ENCODE data around the gene UNC13D. TPM values are rescaled to one million over a fixed set of nuclear protein-coding genes. Genes with fewer than 3 reads are reported as not detected.

The UNC13D gene
- total and polyA plus RNA-seq, 10 donors = 36.4 to 187 (median 120) TPM

GRCh38 chr17:75844530-75845057 is 390 bp upstream of the UNC13D start:
- Histone ChIP-seq H3K9me3 (no peaks in the 10 kb centered on the region), H3K4me3 (peak overlapping the region; percentile 35 to 80 (median 58)), H3K27me3 (replicated peaks in 1 of 7) (no peaks in the 10 kb centered on the region), H3K36me3 (peaks cover 2 to 76% (median 57%) of the 10 kb centered on the region in 6 donors), H3K27ac (peak overlapping the region; percentile 57 to 98 (median 96)), H3K4me1 (peaks cover 53 to 100% (median 83%) of the 10 kb centered on the region in 6 donors)
- intact Hi-C loops (cut with DNase I; ENCODE audit: low total_unique reads) = loop anchor here (5.0 kb wide), 1 partner anchor 67 kb away; a partner anchor contains a TSS
- DNase-seq = peak; percentile 91
- WGBS, 5 donors = 3 to 27% (median 9%) methylated on average over 3 to 14 of the region's 14 CpGs
- TF ChIP-seq POLR2AphosphoS5 (IDR thresholded peaks at IDR 0.05) = peak in 2 of 3 donors; percentile 2 to 11
- no peak for TF ChIP-seq CTCF (IDR thresholded peaks at IDR 0.05 in 8 of 11, conservative IDR thresholded peaks at IDR 0.05 in 3 of 11)
- TF ChIP-seq POLR2A (IDR thresholded peaks at IDR 0.05) = no peak

- Histone ChIP-seq H3K27ac (peak overlapping the region; percentile 57 to 98 (median 96)), H3K27me3 (replicated peaks in 1 of 7) (no peaks in the 10 kb centered on the region), H3K4me1 (peaks cover 45 to 100% (median 76%) of the 10 kb centered on the region in 6 donors), H3K9me3 (no peaks in the 10 kb centered on the region), H3K4me3 (peak overlapping the region; percentile 35 to 80 (median 58)), H3K36me3 (peaks cover 2 to 76% (median 55%) of the 10 kb centered on the region in 6 donors)
- no peak for TF ChIP-seq POLR2AphosphoS5 (IDR thresholded peaks at IDR 0.05)
- no peak for TF ChIP-seq POLR2A (IDR thresholded peaks at IDR 0.05)
- peak in 1 of 11 experiments; percentile 15 for TF ChIP-seq CTCF (IDR thresholded peaks at IDR 0.05 in 8 of 11, conservative IDR thresholded peaks at IDR 0.05 in 3 of 11)
- intact Hi-C loops (cut with DNase I; ENCODE audit: low total_unique reads) = no loop called here
- peak; percentile 85 for DNase-seq
- WGBS, 5 donors = 0 to 60% (median 37%) methylated on average over 1 to 22 of the region's 22 CpGs
Measured at GRCh38 chr17:75842963-75843576, 1.1 kb downstream of the UNC13D start.

- Histone ChIP-seq H3K27ac (peak overlapping the region in 6 of 8 donors; percentile 92 to 98 (median 96)), H3K27me3 (replicated peaks in 1 of 7) (no peaks in the 10 kb centered on the region), H3K9me3 (no peaks in the 10 kb centered on the region), H3K4me1 (peaks cover 39 to 100% (median 74%) of the 10 kb centered on the region in 6 donors), H3K36me3 (peaks cover 2 to 76% (median 51%) of the 10 kb centered on the region in 6 donors), H3K4me3 (peak overlapping the region in 4 of 8 donors; percentile 54 to 80 (median 60))
- peak; percentile 78 for DNase-seq
- TF ChIP-seq CTCF (IDR thresholded peaks at IDR 0.05 in 8 of 11, conservative IDR thresholded peaks at IDR 0.05 in 3 of 11) (no peak), POLR2AphosphoS5 (IDR thresholded peaks at IDR 0.05) (no peak), POLR2A (IDR thresholded peaks at IDR 0.05) (no peak)
- WGBS, 5 donors = 87 to 92% (median 89%) methylated on average over 13 to 18 of the region's 18 CpGs
- intact Hi-C loops (cut with DNase I; ENCODE audit: low total_unique reads) = no loop called here
Measured at GRCh38 chr17:75842411-75842810, 1.8 kb downstream of the UNC13D start.

GRCh38 chr17:75840799-75841164 is 3.4 kb downstream of the UNC13D start:
- Histone ChIP-seq H3K4me1 (peaks cover 25 to 100% (median 68%) of the 10 kb centered on the region in 6 donors), H3K36me3 (peaks cover 0 to 76% (median 47%) of the 10 kb centered on the region in 6 donors), H3K27me3 (replicated peaks in 1 of 7) (no peaks in the 10 kb centered on the region), H3K27ac (peak overlapping the region in 3 of 8 donors; percentile 10 to 56 (median 24)), H3K9me3 (no peaks in the 10 kb centered on the region), H3K4me3 (no peak overlapping the region)
- intact Hi-C loops (cut with DNase I; ENCODE audit: low total_unique reads) = no loop called here
- no peak for DNase-seq
- TF ChIP-seq POLR2AphosphoS5 (IDR thresholded peaks at IDR 0.05) (no peak), CTCF (IDR thresholded peaks at IDR 0.05 in 8 of 11, conservative IDR thresholded peaks at IDR 0.05 in 3 of 11) (no peak), POLR2A (IDR thresholded peaks at IDR 0.05) (no peak)
- WGBS, 5 donors = 67 to 82% (median 74%) methylated on average over 6 to 7 of the region's 7 CpGs
